HG02571 (cell line): ENCODE measurements around the gene METTL17.
"Not testable (repeated sequence)": the region's sequence is repeated elsewhere in the genome, so short reads cannot be mapped to it uniquely, and the experiment has no call there.

Source experiments
- ATAC-seq: cut with Tn5 transposase; IDR thresholded peaks from one replicate; pipeline ENCODE4 v1.9.1; 2021; ENCODE audit warnings: mild to moderate bottlenecking, moderate library complexity; ENCODE audit not compliant: unreplicated experiment

The METTL17 gene

GRCh38 chr14:21023817-21024584 lies 34.2 kb downstream of the METTL17 start:
- ATAC-seq, result no peak

GRCh38 chr14:21024585-21025370 lies 35.0 kb downstream of the METTL17 start, which contains the start of gene NDRG2:
NDRG2 (minus strand) TSS chr14:21025061; CDS start chr14:21023315, 1,746 bp downstream.
- no peak for ATAC-seq

GRCh38 chr14:21025371-21026273 lies 35.8 kb downstream of the METTL17 start:
- ATAC-seq, result no peak

GRCh38 chr14:21026274-21026987 lies 36.7 kb downstream of the METTL17 start:
- no peak for ATAC-seq

- no peak for ATAC-seq
These were observed 37.2 kb downstream of the METTL17 start for GRCh38 chr14:21026988-21027315.

GRCh38 chr14:21029917-21030316 lies 40.1 kb downstream of the METTL17 start, which contains the start of gene TPPP2:
TPPP2 (plus strand) TSS chr14:21030217; CDS start chr14:21030582, 365 bp downstream.
- no peak for ATAC-seq

GRCh38 chr14:21030531-21030930 lies 40.8 kb downstream of the METTL17 start:
- no peak for ATAC-seq

GRCh38 chr14:21032326-21033132 lies 42.7 kb downstream of the METTL17 start:
- no peak for ATAC-seq

- no peak for ATAC-seq
These were observed 43.4 kb downstream of the METTL17 start for GRCh38 chr14:21033133-21033698.

GRCh38 chr14:21034707-21035106 lies 44.9 kb downstream of the METTL17 start, which contains the start of gene RNASE13:
RNASE13 (minus strand) TSS chr14:21034807; CDS start chr14:21034288, 519 bp downstream.
- ATAC-seq, result no peak

GRCh38 chr14:21036751-21037150 lies 47.0 kb downstream of the METTL17 start:
- ATAC-seq, result no peak

- no peak for ATAC-seq
These were observed 47.4 kb downstream of the METTL17 start for GRCh38 chr14:21037156-21037555.

- no peak for ATAC-seq
These were observed 49.0 kb downstream of the METTL17 start for GRCh38 chr14:21038441-21039422.

GRCh38 chr14:21039585-21040369 lies 50.0 kb downstream of the METTL17 start:
- ATAC-seq, result no peak

GRCh38 chr14:21040370-21040925 lies 50.7 kb downstream of the METTL17 start:
- ATAC-seq, result no peak

- not testable (repeated sequence) for ATAC-seq
These were observed 51.2 kb downstream of the METTL17 start for GRCh38 chr14:21040941-21041340.
